Measurements from ENCODE around the gene UNC45B. TPM values are rescaled to one million over a fixed set of nuclear protein-coding genes. Genes with fewer than 3 reads are reported as not detected.
"Not testable (repeated sequence)": the region's sequence is repeated elsewhere in the genome, so short reads cannot be mapped to it uniquely, and the experiment has no call there.

Gene UNC45B
- polyA plus RNA-seq (2013, experiment 1 of 4), result 0.80 TPM
- 0.59 TPM for polyA plus RNA-seq (2013, experiment 2 of 4)
- polyA plus RNA-seq (2013, experiment 3 of 4), result 0.16 TPM
- polyA plus RNA-seq (2013, experiment 4 of 4), result 0.24 TPM

- WGBS, 2 experiments, result 71 to 75% methylated on average over 4 of the region's 4 CpGs
- Histone ChIP-seq H3K4me3 (ENCODE audit: insufficient read depth, low read depth, low read length) (no peak within 1 kb of the TSS), H3K9me3 (ENCODE audit: control insufficient read depth, low read length) (no peaks in the 10 kb centered on the region), H3K27ac (ENCODE audit: insufficient read depth, low read depth, low read length, poor library complexity, severe bottlenecking) (no peak within 1 kb of the TSS), H3K4me1 (ENCODE audit: control insufficient read depth, insufficient read depth, low read length) (no peaks in the 10 kb centered on the region), H3K27me3 (ENCODE audit: control insufficient read depth, insufficient read depth, low read length, poor library complexity, severe bottlenecking) (no peaks in the 10 kb centered on the region), H3K36me3 (ENCODE audit: control insufficient read depth, insufficient read depth, low read length) (no peaks in the 10 kb centered on the region)
Measured at GRCh38 chr17:35147375-35147905, at the start of gene UNC45B. Gene UNC45B, plus strand, starts transcription at chr17:35147817. Its CDS starts 447 bp downstream, at chr17:35148264.

DNA sequence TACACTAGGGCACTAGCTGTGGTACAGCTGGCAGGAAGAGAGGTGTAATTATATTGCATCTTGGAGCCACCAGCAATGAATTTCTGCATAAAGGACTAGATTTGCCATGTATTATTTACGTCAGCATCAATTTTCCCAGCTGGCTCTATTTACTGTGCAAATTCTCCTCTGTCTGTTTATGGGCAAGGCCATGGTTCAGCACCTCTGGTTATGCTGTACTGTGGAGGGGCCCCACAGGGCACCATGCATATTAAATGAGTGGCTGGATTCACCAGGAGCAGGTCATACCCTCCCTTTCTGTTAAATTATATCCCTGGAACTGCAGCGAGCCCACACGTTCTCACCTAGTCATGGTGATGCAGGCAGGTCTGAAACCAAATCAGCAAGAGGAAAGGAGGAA lies 47.7 kb upstream of the UNC45B start:
- Histone ChIP-seq H3K27me3 (ENCODE audit: control insufficient read depth, insufficient read depth, low read length, poor library complexity, severe bottlenecking) (no peaks in the 10 kb centered on the region), H3K4me3 (ENCODE audit: insufficient read depth, low read depth, low read length) (no peak overlapping the region), H3K36me3 (ENCODE audit: control insufficient read depth, insufficient read depth, low read length) (peaks cover 8% of the 10 kb centered on the region), H3K4me1 (ENCODE audit: control insufficient read depth, insufficient read depth, low read length) (no peaks in the 10 kb centered on the region), H3K27ac (ENCODE audit: insufficient read depth, low read depth, low read length, poor library complexity, severe bottlenecking) (no peak overlapping the region), H3K9me3 (ENCODE audit: control insufficient read depth, low read length) (no peaks in the 10 kb centered on the region)
- 93 to 95% methylated on average over 3 of the region's 3 CpGs for WGBS, 2 experiments

DNA sequence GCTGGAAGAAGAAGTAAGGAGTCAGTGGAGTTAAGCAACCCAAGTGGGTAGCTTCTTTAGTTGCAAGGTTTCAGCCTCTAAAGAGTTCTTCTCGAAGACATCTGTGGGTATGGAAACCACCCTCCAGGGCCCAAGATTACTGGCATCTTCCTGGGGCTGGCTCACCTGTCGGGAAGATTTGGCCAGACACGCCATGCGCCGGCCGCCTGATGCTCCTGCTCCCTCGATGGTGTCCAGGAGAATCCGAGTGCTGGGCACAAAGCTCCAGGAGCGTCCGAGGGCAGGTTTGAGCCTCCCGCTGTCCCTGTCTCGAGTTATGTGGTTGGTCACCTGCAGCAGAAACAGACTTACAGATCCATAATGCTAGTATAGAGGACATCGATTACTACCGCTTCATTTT lies 46.6 kb upstream of the UNC45B start:
- Histone ChIP-seq H3K4me1 (ENCODE audit: control insufficient read depth, insufficient read depth, low read length) (no peaks in the 10 kb centered on the region), H3K4me3 (ENCODE audit: insufficient read depth, low read depth, low read length) (no peak overlapping the region), H3K27me3 (ENCODE audit: control insufficient read depth, insufficient read depth, low read length, poor library complexity, severe bottlenecking) (no peaks in the 10 kb centered on the region), H3K36me3 (ENCODE audit: control insufficient read depth, insufficient read depth, low read length) (peaks cover 11% of the 10 kb centered on the region), H3K9me3 (ENCODE audit: control insufficient read depth, low read length) (no peaks in the 10 kb centered on the region), H3K27ac (ENCODE audit: insufficient read depth, low read depth, low read length, poor library complexity, severe bottlenecking) (no peak overlapping the region)
- WGBS, 2 experiments, result 96% methylated on average over 14 of the region's 14 CpGs

DNA sequence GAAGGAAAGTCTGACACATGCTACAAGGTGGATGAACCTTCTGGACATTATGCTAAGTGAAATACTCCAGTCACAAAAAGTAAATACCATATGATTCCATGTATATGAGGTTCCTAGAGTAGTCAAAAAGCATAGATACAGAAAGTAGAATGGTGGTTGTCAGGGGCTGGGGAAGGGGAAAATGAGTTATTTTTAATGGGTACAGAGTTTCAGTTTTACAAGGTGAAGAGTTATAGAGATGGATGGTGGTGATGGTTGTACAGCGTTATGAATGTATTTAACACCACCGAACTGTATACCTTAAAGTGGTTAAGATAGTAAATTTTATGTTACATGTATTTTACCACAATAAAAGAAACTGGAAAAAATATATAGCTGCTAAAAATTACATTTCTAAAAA lies 45.9 kb upstream of the UNC45B start:
- Histone ChIP-seq H3K27ac (ENCODE audit: insufficient read depth, low read depth, low read length, poor library complexity, severe bottlenecking) (no peak overlapping the region), H3K36me3 (ENCODE audit: control insufficient read depth, insufficient read depth, low read length) (peaks cover 11% of the 10 kb centered on the region), H3K9me3 (ENCODE audit: control insufficient read depth, low read length) (no peaks in the 10 kb centered on the region), H3K27me3 (ENCODE audit: control insufficient read depth, insufficient read depth, low read length, poor library complexity, severe bottlenecking) (no peaks in the 10 kb centered on the region), H3K4me3 (ENCODE audit: insufficient read depth, low read depth, low read length) (no peak overlapping the region), H3K4me1 (ENCODE audit: control insufficient read depth, insufficient read depth, low read length) (no peaks in the 10 kb centered on the region)
- 88 to 100% methylated on average over 1 of the region's 2 CpGs for WGBS, 2 experiments

GRCh38 chr17:35103271-35103670 lies 44.3 kb upstream of the UNC45B start:
- Histone ChIP-seq H3K9me3 (ENCODE audit: control insufficient read depth, low read length) (no peaks in the 10 kb centered on the region), H3K27ac (ENCODE audit: insufficient read depth, low read depth, low read length, poor library complexity, severe bottlenecking) (no peak overlapping the region), H3K4me1 (ENCODE audit: control insufficient read depth, insufficient read depth, low read length) (no peaks in the 10 kb centered on the region), H3K36me3 (ENCODE audit: control insufficient read depth, insufficient read depth, low read length) (peaks cover 11% of the 10 kb centered on the region), H3K27me3 (ENCODE audit: control insufficient read depth, insufficient read depth, low read length, poor library complexity, severe bottlenecking) (no peaks in the 10 kb centered on the region), H3K4me3 (ENCODE audit: insufficient read depth, low read depth, low read length) (no peak overlapping the region)
- 93 to 98% methylated on average over 5 of the region's 5 CpGs for WGBS, 2 experiments

DNA sequence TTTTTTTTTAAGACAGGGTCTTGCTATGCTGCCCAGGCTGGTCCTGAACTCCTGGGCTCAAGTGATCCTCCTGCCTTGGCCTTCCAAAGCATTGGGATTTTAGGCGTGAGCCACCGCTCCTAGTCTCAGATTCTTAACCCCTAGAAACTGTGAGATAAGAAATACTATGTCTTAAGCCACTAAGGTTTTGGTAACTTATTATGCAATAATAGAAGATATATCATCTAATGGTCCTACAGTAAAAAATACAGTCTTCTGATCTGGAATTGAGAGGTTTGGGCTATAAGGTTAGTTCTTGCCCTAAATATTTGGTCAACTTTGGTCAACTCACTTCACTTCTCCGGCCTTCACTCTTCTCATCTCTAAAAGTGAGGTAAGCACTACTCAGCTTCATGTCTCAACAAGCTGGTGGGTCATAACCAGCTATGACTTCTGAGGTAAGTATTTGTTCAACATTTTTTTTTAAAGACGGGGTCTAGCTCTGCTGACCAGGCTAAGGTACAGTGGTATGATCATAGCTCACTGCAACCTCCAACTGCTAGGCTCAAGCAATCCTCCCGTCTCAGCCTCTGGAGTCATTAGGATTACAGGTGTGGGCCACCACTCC lies 42.7 kb upstream of the UNC45B start:
- Histone ChIP-seq H3K4me1 (ENCODE audit: control insufficient read depth, insufficient read depth, low read length) (no peaks in the 10 kb centered on the region), H3K27me3 (ENCODE audit: control insufficient read depth, insufficient read depth, low read length, poor library complexity, severe bottlenecking) (no peaks in the 10 kb centered on the region), H3K9me3 (ENCODE audit: control insufficient read depth, low read length) (no peaks in the 10 kb centered on the region), H3K4me3 (ENCODE audit: insufficient read depth, low read depth, low read length) (no peak overlapping the region), H3K27ac (ENCODE audit: insufficient read depth, low read depth, low read length, poor library complexity, severe bottlenecking) (no peak overlapping the region), H3K36me3 (ENCODE audit: control insufficient read depth, insufficient read depth, low read length) (peaks cover 9% of the 10 kb centered on the region)
- 93 to 96% methylated on average over 5 of the region's 5 CpGs for WGBS, 2 experiments

DNA sequence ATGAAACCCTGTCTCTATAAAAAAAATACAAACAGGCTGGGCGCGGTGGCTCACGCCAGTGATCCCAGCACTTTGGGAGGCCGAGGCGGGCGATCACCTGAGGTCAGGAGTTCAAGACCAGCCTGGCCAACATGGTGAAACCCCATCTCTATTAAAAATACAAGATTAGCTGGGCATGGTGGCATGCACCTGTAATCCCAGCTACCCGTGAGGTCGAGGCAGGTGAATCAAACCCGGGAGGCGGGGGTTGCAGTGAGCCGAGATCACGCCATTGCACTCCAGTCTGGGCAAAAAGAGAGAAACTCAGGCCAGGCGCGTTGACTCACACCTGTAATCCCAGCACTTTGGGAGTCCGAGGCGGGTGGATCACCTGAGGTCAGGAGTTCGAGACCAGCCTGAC lies 36.8 kb upstream of the UNC45B start:
- not testable (repeated sequence) for H3K4me1 ChIP-seq (ENCODE audit: control insufficient read depth, insufficient read depth, low read length); H3K36me3 ChIP-seq (ENCODE audit: control insufficient read depth, insufficient read depth, low read length); H3K9me3 ChIP-seq (ENCODE audit: control insufficient read depth, low read length); H3K4me3 ChIP-seq (ENCODE audit: insufficient read depth, low read depth, low read length); H3K27ac ChIP-seq (ENCODE audit: insufficient read depth, low read depth, low read length, poor library complexity, severe bottlenecking); H3K27me3 ChIP-seq (ENCODE audit: control insufficient read depth, insufficient read depth, low read length, poor library complexity, severe bottlenecking)
- 92 to 95% methylated on average over 17 of the region's 17 CpGs for WGBS, 2 experiments

- H3K27ac ChIP-seq (ENCODE audit: insufficient read depth, low read depth, low read length, poor library complexity, severe bottlenecking), result no peak overlapping the region
- H3K4me1 ChIP-seq (ENCODE audit: control insufficient read depth, insufficient read depth, low read length), result peaks cover 4% of the 10 kb centered on the region
- H3K4me3 ChIP-seq (ENCODE audit: insufficient read depth, low read depth, low read length), result no peak overlapping the region
- H3K9me3 ChIP-seq (ENCODE audit: control insufficient read depth, low read length), result no peaks in the 10 kb centered on the region
- H3K36me3 ChIP-seq (ENCODE audit: control insufficient read depth, insufficient read depth, low read length), result no peaks in the 10 kb centered on the region
- H3K27me3 ChIP-seq (ENCODE audit: control insufficient read depth, insufficient read depth, low read length, poor library complexity, severe bottlenecking), result peaks cover 18% of the 10 kb centered on the region
- WGBS, 2 experiments, result 79 to 82% methylated on average over 12 of the region's 12 CpGs
Measured at GRCh38 chr17:35116845-35117244, 30.8 kb upstream of the UNC45B start.

DNA sequence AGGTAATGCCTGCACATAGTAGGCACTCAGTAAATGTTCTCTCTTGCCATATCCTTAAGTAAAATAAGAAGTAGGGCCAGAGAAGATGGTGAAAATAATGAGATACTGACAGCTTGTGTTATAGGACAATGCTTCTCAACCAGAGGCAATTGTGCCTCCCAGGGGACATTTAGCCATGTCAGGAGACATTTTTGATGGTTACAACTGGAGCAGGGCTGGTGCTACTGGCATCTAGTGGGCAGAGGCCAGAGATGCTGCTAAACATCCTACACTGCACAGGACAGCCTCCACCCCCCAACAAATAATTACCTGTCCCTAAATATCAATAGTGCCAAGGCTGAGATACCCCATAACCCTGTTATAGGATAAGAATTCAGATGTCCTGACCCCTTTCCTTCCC lies 29.6 kb upstream of the UNC45B start:
- no peaks in the 10 kb centered on the region for H3K9me3 ChIP-seq (ENCODE audit: control insufficient read depth, low read length)
- no peak overlapping the region for H3K4me3 ChIP-seq (ENCODE audit: insufficient read depth, low read depth, low read length)
- no peaks in the 10 kb centered on the region for H3K36me3 ChIP-seq (ENCODE audit: control insufficient read depth, insufficient read depth, low read length)
- H3K27ac ChIP-seq (ENCODE audit: insufficient read depth, low read depth, low read length, poor library complexity, severe bottlenecking), result no peak overlapping the region
- H3K4me1 ChIP-seq (ENCODE audit: control insufficient read depth, insufficient read depth, low read length), result peaks cover 4% of the 10 kb centered on the region
- peaks cover 22% of the 10 kb centered on the region for H3K27me3 ChIP-seq (ENCODE audit: control insufficient read depth, insufficient read depth, low read length, poor library complexity, severe bottlenecking)

DNA sequence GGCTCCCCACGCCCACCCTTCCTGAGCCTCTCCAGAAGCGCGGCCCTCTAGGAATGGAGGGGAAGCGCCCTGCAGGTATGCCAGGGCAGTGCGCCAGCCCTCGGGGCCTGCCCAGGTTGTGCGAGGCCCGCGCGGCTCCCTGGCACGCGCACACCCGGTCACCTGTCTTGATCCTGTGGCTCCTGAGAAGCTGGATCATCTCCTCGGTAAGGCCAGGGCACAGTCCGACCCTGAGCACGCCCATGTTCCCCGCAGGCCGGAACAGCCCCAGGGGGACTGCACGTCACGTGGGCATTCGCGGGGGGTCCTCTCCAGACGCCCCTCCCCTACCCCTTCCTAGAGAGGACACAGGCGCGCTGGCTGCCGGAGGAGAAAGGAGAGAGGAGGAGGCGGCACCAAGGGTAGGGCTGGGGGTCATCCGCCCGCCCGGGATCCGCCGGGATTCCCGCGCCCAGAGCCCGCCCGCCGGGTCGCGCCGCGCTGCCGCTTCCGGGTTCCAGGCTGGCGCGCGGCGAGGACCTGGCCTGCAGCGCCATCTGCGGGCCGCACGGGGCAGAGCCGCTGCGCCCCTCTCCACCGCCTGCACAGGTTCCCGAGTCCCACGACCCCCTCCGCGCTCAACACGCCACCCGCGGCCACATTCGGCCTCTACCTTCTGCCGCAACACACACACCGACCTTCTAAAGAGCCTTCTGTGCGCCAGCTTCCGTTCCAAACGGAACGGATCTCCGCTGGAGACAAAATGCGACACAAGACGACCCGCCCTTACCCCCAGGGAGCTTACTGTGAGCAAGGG lies 28.0 kb upstream of the UNC45B start, which contains the start of gene RAD51D:
RAD51D (minus strand) TSS at position 491 of the 796 bp plus-strand sequence; CDS start at position 244, 247 bp downstream.
- 1 to 2% methylated on average over 72 of the region's 72 CpGs for WGBS, 2 experiments
- Histone ChIP-seq H3K27ac (ENCODE audit: insufficient read depth, low read depth, low read length, poor library complexity, severe bottlenecking) (no peak within 1 kb of the TSS), H3K27me3 (ENCODE audit: control insufficient read depth, insufficient read depth, low read length, poor library complexity, severe bottlenecking) (peaks cover 22% of the 10 kb centered on the region)

More for the DNA sequence above, 28.0 kb upstream of the UNC45B start, which contains the start of gene RAD51D:
- Histone ChIP-seq H3K9me3 (ENCODE audit: control insufficient read depth, low read length) (no peaks in the 10 kb centered on the region), H3K4me1 (ENCODE audit: control insufficient read depth, insufficient read depth, low read length) (peaks cover 4% of the 10 kb centered on the region), H3K4me3 (ENCODE audit: insufficient read depth, low read depth, low read length) (peak within 1 kb of the TSS; percentile 71), H3K36me3 (ENCODE audit: control insufficient read depth, insufficient read depth, low read length) (no peaks in the 10 kb centered on the region)

All from ectodermal cell (in vitro differentiated cells).